ENCODE data around the gene YPEL1.

- TF ChIP-seq EZH2 (IDR thresholded peaks at IDR 0.05) (no peak), POLR2AphosphoS5 (IDR thresholded peaks at IDR 0.05; ENCODE audit: borderline replicate concordance, low read depth, low read length) (no peak)
These were observed 26.5 kb upstream of the YPEL1 start for GRCh38 chr22:21761994-21762680.
